Fibroblast of lung (primary cell): ENCODE measurements around the gene USH2A.

Experiments
- CTCF ChIP-seq, 2 donors: IDR thresholded peaks in 1 of 2; conservative IDR thresholded peaks in 1 of 2; 1 replicate in 1 of 2; 2 replicates in 1 of 2; pipeline ENCODE4 v1.5.1; 2011 to 2012; ENCODE audit warnings: low read length in 2 of 2, control low read depth in 1 of 2, inconsistent platforms in 1 of 2, low read depth in 1 of 2, mild to moderate bottlenecking in 1 of 2
- EZH2 ChIP-seq: IDR thresholded peaks from 2 replicates; pipeline ENCODE4 v1.5.1; 2012; ENCODE audit warnings: low read length, control low read depth, mild to moderate bottlenecking; ENCODE audit errors: missing control alignments

- TF ChIP-seq CTCF (conservative IDR thresholded peaks at IDR 0.05 in 1 of 2, IDR thresholded peaks at IDR 0.05 in 1 of 2; ENCODE audit: low read depth in 1 of 2, low read length in 2 of 2) (no peak), EZH2 (no peak)
These were observed 771.4 kb downstream of the USH2A start for GRCh38 chr1:215651867-215652266.
